ENCODE measurements around the gene ENAH.
"Not testable (repeated sequence)": the region's sequence is repeated elsewhere in the genome, so short reads cannot be mapped to it uniquely, and the experiment has no call there.

ENAH gene

DNA sequence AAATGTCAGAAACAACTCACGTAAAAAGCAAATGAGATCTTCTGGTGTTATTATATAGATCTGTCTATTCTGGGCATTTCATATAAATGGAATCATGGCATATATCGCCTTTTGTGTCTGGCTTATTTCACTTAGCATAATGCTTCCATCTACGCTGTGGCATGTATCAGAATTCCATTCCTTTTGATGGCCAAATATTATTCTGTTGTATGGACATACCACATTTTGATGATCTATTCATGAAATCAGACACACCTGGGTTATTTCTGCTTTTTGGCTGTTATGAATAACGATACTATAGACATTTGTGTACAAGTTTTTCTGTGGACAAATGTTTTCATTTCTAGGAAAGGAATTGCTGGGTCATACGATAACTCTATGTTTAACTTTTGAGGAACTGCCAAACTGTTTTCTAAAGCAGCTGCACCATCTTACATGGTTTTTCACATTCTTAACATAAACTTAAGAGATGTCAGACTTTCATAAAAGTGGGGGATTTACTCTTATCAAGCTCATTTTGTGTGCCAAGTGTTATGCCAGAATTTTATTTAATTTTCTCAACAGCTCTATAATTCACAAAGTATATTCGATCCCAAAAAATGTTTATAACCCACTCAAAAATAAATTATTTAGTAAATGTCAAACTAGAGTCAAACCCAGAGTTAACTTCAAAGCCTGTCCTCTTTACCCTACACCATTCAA, 7.6 kb downstream of the ENAH start:
- Histone ChIP-seq H3K27me3 (ENCODE audit: low read depth) (no peaks in the 10 kb centered on the region), H3K9me3 (no peaks in the 10 kb centered on the region), H3K4me3 (no peak overlapping the region), H3K4me1 (peaks cover 18% of the 10 kb centered on the region), H3K36me3 (replicated peaks) (peaks cover 21% of the 10 kb centered on the region)
- no peak for DNase-seq (ENCODE audit: low spot score in 2 of 2)
- in situ Hi-C loops (cut with MboI; ENCODE audit: low sequenced_read_pairs) = no loop called here

GRCh38 chr1:225644666-225645065, 8.3 kb downstream of the ENAH start:
- H3K4me3 ChIP-seq = no peak overlapping the region
- no peaks in the 10 kb centered on the region for H3K9me3 ChIP-seq
- H3K4me1 ChIP-seq = peaks cover 14% of the 10 kb centered on the region
- no peak for DNase-seq (ENCODE audit: low spot score in 2 of 2)
- peaks cover 28% of the 10 kb centered on the region for H3K36me3 ChIP-seq (replicated peaks)
- no peaks in the 10 kb centered on the region for H3K27me3 ChIP-seq (ENCODE audit: low read depth)
- in situ Hi-C loops (cut with MboI; ENCODE audit: low sequenced_read_pairs) = no loop called here

DNA sequence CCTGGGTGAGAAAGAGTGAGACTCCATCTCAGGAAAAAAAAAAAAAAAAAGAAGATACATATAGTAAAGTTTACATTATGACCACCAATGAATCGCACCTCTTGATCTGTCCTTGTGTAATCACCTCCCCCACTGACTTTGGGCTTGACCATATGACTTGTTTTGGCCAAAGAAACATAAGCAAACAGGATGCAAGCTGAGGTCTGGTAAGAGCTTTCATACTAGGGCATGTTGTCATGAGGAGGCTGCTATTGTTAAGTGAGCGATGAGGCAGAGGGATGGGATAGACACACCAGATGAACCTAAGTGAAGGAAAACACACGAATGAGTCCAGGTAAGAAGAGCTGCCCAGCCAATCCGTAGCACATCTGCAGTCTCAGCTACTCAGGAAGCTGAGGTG, 10.7 kb downstream of the ENAH start:
- no peak for DNase-seq (ENCODE audit: low spot score in 2 of 2)
- Histone ChIP-seq H3K9me3 (peaks cover 6% of the 10 kb centered on the region), H3K4me3 (no peak overlapping the region), H3K4me1 (no peaks in the 10 kb centered on the region; the same call in 1 of the 2 replicates), H3K36me3 (replicated peaks) (peaks cover 39% of the 10 kb centered on the region), H3K27me3 (ENCODE audit: low read depth) (no peaks in the 10 kb centered on the region)
- in situ Hi-C loops (cut with MboI; ENCODE audit: low sequenced_read_pairs) = no loop called here

DNA sequence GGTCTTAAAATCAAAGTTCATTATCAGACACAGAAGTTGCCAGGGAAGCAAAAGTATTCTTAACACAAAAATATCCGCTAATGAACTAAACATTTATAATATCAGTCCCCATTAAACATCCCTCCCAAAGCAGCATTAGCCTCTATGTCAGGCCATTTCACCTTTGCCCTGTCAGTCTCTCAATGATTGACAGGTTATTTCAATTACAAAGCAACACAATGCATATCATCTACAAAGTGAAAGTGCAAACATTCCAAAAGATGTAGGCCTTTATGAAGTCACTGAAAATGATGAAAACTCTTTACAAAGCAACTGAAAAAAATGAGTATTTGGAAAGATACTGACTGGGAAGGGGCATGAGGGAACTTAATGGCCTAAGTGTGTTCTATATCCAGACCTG, 14.1 kb downstream of the ENAH start:
- in situ Hi-C loops (cut with MboI; ENCODE audit: low sequenced_read_pairs) = no loop called here
- H3K4me1 ChIP-seq = no peaks in the 10 kb centered on the region; the same call in none of the 2 replicates
- H3K36me3 ChIP-seq (replicated peaks) = peaks cover 36% of the 10 kb centered on the region
- DNase-seq (ENCODE audit: low spot score in 2 of 2) = no peak
- H3K27me3 ChIP-seq (ENCODE audit: low read depth) = no peaks in the 10 kb centered on the region
- H3K9me3 ChIP-seq = peaks cover 6% of the 10 kb centered on the region
- no peak overlapping the region for H3K4me3 ChIP-seq

- H3K27me3 ChIP-seq (ENCODE audit: low read depth) = no peaks in the 10 kb centered on the region
- peaks cover 32% of the 10 kb centered on the region for H3K36me3 ChIP-seq (replicated peaks)
- no peaks in the 10 kb centered on the region; the same call in none of the 2 replicates for H3K4me1 ChIP-seq
- in situ Hi-C loops (cut with MboI; ENCODE audit: low sequenced_read_pairs) = no loop called here
- DNase-seq (ENCODE audit: low spot score in 2 of 2) = no peak
- peaks cover 6% of the 10 kb centered on the region for H3K9me3 ChIP-seq
- H3K4me3 ChIP-seq = no peak overlapping the region
Observed at GRCh38 chr1:225637651-225638199, 15.2 kb downstream of the ENAH start.

DNA sequence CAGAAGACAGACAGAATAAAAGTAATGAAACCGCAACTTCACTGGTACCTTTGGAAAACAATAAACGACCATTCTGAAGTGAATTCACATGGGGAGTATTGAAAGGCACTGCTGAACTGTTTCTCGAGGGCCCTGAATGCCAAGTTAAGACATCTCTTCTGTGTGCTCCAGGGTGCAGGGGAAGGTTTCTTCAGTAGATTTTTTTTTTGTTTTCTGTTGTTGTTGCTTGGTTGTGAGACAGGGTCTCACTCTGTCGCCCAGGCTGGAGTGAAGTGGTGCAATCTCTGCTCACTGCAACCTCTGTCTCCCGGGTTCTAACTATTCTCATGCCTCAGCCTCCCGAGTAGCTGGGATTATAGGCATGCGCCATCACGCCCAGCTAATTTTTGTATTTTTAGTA, 15.9 kb downstream of the ENAH start:
- H3K4me3 ChIP-seq; in situ Hi-C loops (cut with MboI; ENCODE audit: low sequenced_read_pairs); H3K4me1 ChIP-seq; H3K27me3 ChIP-seq (ENCODE audit: low read depth); H3K9me3 ChIP-seq; DNase-seq (ENCODE audit: low spot score in 2 of 2): not testable (repeated sequence)
- peaks cover 29% of the 10 kb centered on the region for H3K36me3 ChIP-seq (replicated peaks)

DNA sequence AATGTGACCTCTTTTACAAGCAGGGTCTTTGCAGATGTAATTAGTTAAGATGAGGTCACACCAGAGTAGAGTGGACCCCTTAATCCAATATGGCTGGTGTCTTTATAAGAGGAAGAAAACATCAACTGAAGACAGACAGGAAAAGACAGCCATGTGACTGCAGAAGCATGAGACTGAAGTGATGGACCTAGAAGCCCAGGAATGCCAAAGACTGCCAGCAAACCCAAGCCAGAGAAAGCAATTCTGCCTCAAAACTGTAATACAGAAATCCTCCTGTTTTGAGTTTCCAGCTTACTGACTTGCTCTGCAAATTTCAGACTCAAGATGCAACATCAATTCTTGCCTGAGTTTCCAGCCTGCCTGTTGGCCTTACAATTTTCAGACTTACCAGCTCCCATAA, 17.3 kb downstream of the ENAH start:
- Histone ChIP-seq H3K27me3 (ENCODE audit: low read depth) (no peaks in the 10 kb centered on the region), H3K9me3 (peaks cover 6% of the 10 kb centered on the region), H3K4me3 (no peak overlapping the region), H3K4me1 (peaks cover 14% of the 10 kb centered on the region), H3K36me3 (replicated peaks) (peaks cover 29% of the 10 kb centered on the region)
- DNase-seq (ENCODE audit: low spot score in 2 of 2) = no peak
- in situ Hi-C loops (cut with MboI; ENCODE audit: low sequenced_read_pairs) = no loop called here

- H3K4me3 ChIP-seq; H3K9me3 ChIP-seq; DNase-seq (ENCODE audit: low spot score in 2 of 2); in situ Hi-C loops (cut with MboI; ENCODE audit: low sequenced_read_pairs); H3K36me3 ChIP-seq (replicated peaks); H3K27me3 ChIP-seq (ENCODE audit: low read depth): not testable (repeated sequence)
- peaks cover 31% of the 10 kb centered on the region for H3K4me1 ChIP-seq
Observed at GRCh38 chr1:225632836-225633235, 20.1 kb downstream of the ENAH start.

DNA sequence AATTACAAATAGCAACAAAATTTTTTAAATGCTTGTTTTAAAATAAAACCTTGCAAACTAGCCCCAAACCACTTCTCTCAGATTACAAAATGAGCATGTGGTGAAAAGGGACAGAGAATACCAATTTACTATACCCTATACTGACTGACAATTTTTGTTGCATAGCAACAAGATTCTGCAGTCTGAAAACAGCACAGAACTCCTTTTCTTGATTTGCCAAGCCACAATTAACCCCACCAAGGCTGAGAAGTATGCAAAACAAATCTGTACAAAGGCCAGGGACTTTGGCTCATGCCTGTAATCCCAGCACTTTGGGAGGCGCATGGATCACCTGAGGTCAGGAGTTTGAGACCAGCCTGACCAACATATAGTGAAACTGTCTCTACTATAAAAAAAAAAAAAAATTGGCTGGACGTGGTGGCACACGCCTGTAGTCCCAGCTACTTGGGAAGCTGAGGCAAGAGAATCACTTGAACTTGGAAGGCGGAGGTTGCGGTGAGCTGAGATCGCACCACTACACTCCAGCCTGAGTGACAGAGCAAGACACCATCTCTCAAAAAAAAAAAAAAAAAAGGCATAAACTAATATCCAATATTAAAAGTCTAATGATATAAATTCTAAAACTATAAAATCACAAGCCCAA, 21.8 kb downstream of the ENAH start:
- Histone ChIP-seq H3K9me3 (no peaks in the 10 kb centered on the region), H3K27me3 (ENCODE audit: low read depth) (no peaks in the 10 kb centered on the region), H3K36me3 (replicated peaks) (no peaks in the 10 kb centered on the region; the same call in 1 of the 2 replicates), H3K4me1 (peaks cover 38% of the 10 kb centered on the region), H3K4me3 (no peak overlapping the region)
- in situ Hi-C loops (cut with MboI; ENCODE audit: low sequenced_read_pairs) = no loop called here
- peak; percentile 66 to 83 for DNase-seq (ENCODE audit: low spot score in 2 of 2)

- no peak for DNase-seq (ENCODE audit: low spot score in 2 of 2)
- in situ Hi-C loops (cut with MboI; ENCODE audit: low sequenced_read_pairs) = no loop called here
- Histone ChIP-seq H3K27me3 (ENCODE audit: low read depth) (no peaks in the 10 kb centered on the region), H3K36me3 (replicated peaks) (no peaks in the 10 kb centered on the region), H3K4me3 (no peak overlapping the region), H3K4me1 (peaks cover 38% of the 10 kb centered on the region), H3K9me3 (no peaks in the 10 kb centered on the region)
Observed at GRCh38 chr1:225629483-225629882, 23.4 kb downstream of the ENAH start.

DNA sequence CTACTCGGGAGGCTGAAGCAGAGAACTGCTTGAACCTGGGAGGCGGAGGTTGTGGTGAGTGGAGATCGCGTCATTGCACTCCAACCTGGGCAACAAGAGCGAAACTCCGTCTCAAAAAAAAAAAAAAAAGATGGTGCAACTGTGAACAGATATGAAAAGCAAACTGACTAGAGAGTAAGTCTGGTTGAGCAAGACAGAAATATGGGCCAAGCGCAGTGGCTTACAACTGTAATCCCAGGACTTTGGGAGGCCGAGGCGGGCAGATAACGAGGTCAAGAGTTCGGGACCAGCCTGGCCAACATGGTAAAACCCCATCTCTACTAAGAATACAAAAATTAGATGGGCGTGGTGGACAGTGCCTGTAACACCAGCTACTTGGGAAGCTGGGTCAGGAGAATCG, 24.1 kb downstream of the ENAH start:
- H3K27me3 ChIP-seq (ENCODE audit: low read depth); H3K36me3 ChIP-seq (replicated peaks); H3K4me3 ChIP-seq; H3K9me3 ChIP-seq; DNase-seq (ENCODE audit: low spot score in 2 of 2); in situ Hi-C loops (cut with MboI; ENCODE audit: low sequenced_read_pairs): not testable (repeated sequence)
- H3K4me1 ChIP-seq = peaks cover 38% of the 10 kb centered on the region

- Histone ChIP-seq H3K4me1 (peaks cover 36% of the 10 kb centered on the region), H3K27me3 (ENCODE audit: low read depth) (no peaks in the 10 kb centered on the region)
Observed at GRCh38 chr1:225627304-225627947, 25.5 kb downstream of the ENAH start.

GRCh38 chr1:225626698-225627097, 26.2 kb downstream of the ENAH start:
- Histone ChIP-seq H3K27me3 (ENCODE audit: low read depth) (no peaks in the 10 kb centered on the region), H3K4me1 (peaks cover 31% of the 10 kb centered on the region), H3K36me3 (replicated peaks) (peaks cover 3% of the 10 kb centered on the region; the same call in 1 of the 2 replicates), H3K9me3 (no peaks in the 10 kb centered on the region), H3K4me3 (no peak overlapping the region)
- no peak for DNase-seq (ENCODE audit: low spot score in 2 of 2)
- in situ Hi-C loops (cut with MboI; ENCODE audit: low sequenced_read_pairs) = no loop called here

More at GRCh38 chr1:225627304-225627947, 25.5 kb downstream of the ENAH start:
- in situ Hi-C loops (cut with MboI; ENCODE audit: low sequenced_read_pairs) = no loop called here
- DNase-seq (ENCODE audit: low spot score in 2 of 2) = no peak
- Histone ChIP-seq H3K4me3 (no peak overlapping the region), H3K36me3 (replicated peaks) (0 out of 2 replicates have a peak, but pooled peaks cover 3% of the 10 kb centered on the region), H3K9me3 (no peaks in the 10 kb centered on the region)

GRCh38 chr1:225617956-225618355, 35.0 kb downstream of the ENAH start:
- no peaks in the 10 kb centered on the region; the same call in 1 of the 2 replicates for H3K9me3 ChIP-seq
- H3K36me3 ChIP-seq (replicated peaks) = no peaks in the 10 kb centered on the region; the same call in none of the 2 replicates
- in situ Hi-C loops (cut with MboI; ENCODE audit: low sequenced_read_pairs) = no loop called here
- H3K27me3 ChIP-seq (ENCODE audit: low read depth) = no peaks in the 10 kb centered on the region
- DNase-seq (ENCODE audit: low spot score in 2 of 2) = no peak
- peaks cover 4% of the 10 kb centered on the region for H3K4me1 ChIP-seq
- H3K4me3 ChIP-seq = no peak overlapping the region

Measured in HAP-1 (cell line).